ENCODE results near the gene PATL1.

DNA sequence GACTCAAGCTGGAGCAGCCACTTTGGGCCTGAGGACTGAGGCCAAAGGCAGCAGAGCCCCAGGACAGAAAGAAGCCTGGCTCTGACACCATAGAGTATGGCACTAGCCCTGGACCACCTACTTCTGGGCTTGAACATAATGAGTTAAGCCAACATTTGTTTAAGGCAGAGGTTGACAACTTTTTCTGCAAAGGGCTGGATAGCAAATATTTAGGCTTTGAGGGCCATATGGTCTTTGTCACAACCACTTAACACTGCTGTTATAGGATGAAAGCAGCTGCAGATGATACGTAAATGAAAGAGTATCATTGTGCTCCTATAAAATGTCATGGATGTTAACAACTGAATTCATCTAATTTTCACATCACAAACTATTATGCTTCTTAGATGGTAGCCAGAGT is 69.9 kb downstream of the PATL1 start:
- TF ChIP-seq, protein P1, sequence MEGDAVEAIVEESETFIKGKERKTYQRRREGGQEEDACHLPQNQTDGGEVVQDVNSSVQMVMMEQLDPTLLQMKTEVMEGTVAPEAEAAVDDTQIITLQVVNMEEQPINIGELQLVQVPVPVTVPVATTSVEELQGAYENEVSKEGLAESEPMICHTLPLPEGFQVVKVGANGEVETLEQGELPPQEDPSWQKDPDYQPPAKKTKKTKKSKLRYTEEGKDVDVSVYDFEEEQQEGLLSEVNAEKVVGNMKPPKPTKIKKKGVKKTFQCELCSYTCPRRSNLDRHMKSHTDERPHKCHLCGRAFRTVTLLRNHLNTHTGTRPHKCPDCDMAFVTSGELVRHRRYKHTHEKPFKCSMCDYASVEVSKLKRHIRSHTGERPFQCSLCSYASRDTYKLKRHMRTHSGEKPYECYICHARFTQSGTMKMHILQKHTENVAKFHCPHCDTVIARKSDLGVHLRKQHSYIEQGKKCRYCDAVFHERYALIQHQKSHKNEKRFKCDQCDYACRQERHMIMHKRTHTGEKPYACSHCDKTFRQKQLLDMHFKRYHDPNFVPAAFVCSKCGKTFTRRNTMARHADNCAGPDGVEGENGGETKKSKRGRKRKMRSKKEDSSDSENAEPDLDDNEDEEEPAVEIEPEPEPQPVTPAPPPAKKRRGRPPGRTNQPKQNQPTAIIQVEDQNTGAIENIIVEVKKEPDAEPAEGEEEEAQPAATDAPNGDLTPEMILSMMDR (IDR thresholded peaks at IDR 0.05; ENCODE audit: insufficient read depth, low read length, poor library complexity, severe bottlenecking) = no peak
- TF ChIP-seq EZH2phosphoT487 (conservative IDR thresholded peaks at IDR 0.05; ENCODE audit: low read length) = no peak

Measured in SU-DHL-6 (cell line).